Dermis blood vessel endothelial cell (primary cell): Measurements from ENCODE around the gene EDIL3. TPM values are rescaled to one million over a fixed set of nuclear protein-coding genes. Genes with fewer than 3 reads are reported as not detected.

Experiments used
- DNase-seq: peaks from one replicate; pipeline ENCODE4 v3.0.0; 2010
- total RNA-seq: library from RNA; depleted of rRNA; stranded (reverse); fragments of >200 nt; gene quantifications from 2 replicates; pipeline ENCODE4 v1.2.3, GENCODE V29; 2014

The EDIL3 gene
- total RNA-seq, 1 donor from 2014 or later = 1.5 TPM

GRCh38 chr5:83947763-83948162, 436.9 kb downstream of the EDIL3 start:
- no peak for DNase-seq

GRCh38 chr5:83946516-83946915, 438.2 kb downstream of the EDIL3 start:
- no peak for DNase-seq

DNA sequence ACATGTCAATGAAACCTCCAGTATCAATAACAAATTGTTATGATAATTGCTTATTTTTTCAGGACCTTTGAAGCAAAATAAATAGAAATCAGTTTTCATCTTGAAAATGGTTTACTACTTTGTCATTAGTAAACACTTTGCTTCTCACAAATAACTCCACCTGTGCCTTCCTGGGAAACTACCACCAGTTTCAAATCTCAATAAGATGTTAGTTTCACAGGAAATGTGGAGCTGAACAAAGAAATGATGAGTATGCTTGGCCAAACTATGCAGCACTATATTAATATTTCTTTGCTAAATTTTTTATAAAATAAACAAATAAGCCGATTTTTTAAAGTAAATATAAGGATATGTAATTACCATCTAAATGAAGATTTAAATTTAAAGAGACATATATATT, 442.5 kb downstream of the EDIL3 start:
- DNase-seq = no peak

- DNase-seq = no peak
These were observed 446.8 kb downstream of the EDIL3 start for GRCh38 chr5:83937837-83938236.

DNA sequence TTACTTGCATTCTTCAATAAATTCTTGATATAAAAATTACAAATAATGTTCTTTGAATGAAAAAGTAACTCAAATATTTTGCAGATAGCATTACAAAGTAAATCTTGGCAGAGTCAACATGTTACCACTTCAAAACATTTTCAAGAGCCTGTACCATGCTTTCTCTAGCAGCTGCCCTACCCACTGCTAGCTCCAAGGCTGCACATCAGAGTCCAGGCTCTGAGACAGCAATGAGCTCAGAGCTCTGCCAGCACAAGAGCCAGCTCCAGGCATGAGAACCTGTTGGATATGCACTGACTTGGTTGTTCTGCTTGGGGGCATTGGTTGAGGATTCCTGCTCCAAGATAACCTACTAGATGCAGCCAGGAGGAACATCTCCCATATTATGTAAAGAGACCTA, 452.7 kb downstream of the EDIL3 start:
- no peak for DNase-seq

- DNase-seq = peak; percentile 78
These were observed 457.4 kb downstream of the EDIL3 start for GRCh38 chr5:83927140-83927733.

DNA sequence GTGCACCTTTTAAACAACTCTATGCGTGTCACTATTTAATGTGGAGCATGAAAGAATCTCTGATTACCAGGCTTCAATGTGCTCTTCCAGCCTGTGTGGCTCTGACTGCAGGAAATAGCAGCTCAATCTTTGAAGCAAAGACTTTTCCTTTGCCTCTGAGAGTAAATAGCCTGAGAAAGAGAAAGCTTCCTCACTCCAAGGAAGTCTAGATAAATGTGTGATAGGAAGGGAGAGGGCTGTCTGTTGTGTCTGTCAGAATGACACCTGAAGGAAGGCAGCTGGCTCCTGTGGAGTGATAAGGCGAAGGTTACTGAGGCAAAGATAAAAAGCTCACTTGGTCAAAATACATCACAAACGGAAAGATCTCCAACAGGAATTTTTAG, 458.7 kb downstream of the EDIL3 start:
- DNase-seq = peak; percentile 3

GRCh38 chr5:83925321-83925954, 459.2 kb downstream of the EDIL3 start:
- no peak for DNase-seq

DNA sequence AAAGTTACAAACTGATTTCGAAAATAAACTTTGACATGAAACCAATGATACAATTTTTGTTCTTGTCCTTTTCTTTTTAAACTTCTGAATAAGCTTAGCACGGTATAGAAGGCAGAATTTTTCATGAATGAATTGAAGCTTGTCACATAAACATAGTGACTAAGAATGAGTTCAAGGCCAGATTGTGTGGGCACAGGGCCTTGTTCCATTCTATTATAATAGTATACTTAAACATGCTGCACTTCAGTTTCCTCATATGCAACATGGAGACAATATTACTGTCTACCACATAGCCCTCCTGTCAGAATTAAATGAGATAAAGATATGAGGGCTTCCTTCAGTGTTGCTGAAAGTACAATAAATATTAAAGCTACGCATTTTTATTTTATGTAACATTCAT, 459.8 kb downstream of the EDIL3 start:
- DNase-seq = no peak

- DNase-seq = no peak
These were observed 460.5 kb downstream of the EDIL3 start for GRCh38 chr5:83924171-83924570.

DNA sequence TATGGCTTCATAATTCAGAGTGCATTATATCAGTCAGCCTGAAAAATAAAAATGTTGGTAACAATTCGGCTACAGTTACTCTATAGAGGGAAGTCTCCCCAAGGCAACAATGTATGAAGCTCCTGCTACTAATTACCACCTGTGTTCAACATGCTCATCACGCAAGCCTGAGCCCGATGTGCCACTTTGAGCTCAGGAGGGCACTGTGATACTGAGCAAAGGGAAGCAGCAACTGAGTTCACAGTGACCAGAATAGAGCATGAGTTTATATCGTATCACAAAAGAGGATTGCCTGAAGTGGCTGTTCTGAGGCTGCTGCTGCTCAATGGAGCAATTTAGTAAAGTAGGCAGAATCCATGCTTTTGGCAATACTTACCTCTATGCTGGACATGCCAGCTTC, 462.0 kb downstream of the EDIL3 start:
- no peak for DNase-seq

DNA sequence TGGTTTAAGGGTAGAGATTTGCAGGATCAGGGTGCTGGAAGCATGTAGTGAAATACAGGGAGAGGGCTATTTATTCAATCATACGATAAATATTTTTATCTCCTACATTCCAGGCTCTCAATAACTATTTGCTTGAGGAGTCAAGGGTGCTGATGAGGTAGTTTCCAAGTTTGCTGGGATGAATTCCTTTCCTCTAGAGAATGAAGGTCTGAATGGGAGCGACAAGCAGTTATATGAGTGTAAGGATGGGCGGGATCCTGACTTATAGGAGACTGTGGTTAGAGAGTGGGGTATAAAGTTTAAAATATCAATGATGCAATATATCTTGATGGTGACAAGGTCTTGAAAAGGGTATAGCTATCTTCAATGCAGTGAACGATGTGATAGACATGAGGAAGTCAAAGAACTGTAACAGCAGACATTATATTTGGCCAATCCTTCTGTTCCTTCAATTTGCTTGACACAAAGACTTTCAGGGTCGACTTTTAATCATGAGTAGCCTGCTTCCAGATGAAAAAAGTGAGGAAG, 462.9 kb downstream of the EDIL3 start:
- no peak for DNase-seq

DNA sequence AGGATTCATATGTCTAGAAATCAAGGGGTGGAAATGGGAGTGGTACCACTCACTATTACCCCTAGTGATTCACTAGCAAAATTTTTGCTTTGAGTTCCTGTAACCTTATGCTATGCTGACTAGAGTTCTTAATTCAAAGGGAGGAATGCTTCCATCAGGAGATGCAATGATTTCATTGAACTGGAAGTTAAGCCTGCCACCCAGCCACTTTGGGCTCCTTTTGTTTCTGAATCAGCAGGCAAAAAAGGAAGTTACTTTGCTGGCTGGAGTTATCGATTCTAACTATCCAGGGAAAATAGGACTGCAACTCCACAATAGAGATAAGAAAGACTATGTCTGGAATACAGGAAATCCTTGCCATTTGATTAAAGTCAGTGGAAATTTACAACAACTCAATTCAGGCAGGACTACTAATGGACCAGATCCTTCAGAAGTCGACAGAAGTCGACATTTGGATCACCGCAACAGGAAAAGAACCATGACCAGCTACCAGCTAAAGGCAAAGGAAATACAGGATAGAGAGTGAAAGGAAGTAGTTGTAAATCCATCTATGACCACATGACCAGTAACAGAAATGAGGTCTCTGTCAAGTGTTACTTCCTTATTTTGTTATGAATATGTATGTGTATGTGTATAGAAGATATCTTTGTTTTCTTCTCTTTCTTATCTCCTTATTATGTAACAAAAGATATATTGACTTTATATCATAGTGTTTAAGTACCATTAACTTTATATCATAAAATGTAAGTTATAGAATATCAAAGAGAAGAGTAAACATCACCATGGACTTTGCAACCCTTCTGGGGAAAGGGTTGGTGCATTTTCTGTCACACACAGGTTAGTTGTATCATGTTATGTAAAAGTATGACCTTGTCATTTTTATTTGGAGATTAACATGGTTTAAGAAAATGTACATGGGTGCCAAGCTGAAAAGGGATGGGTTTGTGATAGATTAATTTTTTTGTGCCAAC, 465.3 kb downstream of the EDIL3 start:
- peak; percentile 41 for DNase-seq

GRCh38 chr5:83917261-83917908, 467.3 kb downstream of the EDIL3 start:
- no peak for DNase-seq

DNA sequence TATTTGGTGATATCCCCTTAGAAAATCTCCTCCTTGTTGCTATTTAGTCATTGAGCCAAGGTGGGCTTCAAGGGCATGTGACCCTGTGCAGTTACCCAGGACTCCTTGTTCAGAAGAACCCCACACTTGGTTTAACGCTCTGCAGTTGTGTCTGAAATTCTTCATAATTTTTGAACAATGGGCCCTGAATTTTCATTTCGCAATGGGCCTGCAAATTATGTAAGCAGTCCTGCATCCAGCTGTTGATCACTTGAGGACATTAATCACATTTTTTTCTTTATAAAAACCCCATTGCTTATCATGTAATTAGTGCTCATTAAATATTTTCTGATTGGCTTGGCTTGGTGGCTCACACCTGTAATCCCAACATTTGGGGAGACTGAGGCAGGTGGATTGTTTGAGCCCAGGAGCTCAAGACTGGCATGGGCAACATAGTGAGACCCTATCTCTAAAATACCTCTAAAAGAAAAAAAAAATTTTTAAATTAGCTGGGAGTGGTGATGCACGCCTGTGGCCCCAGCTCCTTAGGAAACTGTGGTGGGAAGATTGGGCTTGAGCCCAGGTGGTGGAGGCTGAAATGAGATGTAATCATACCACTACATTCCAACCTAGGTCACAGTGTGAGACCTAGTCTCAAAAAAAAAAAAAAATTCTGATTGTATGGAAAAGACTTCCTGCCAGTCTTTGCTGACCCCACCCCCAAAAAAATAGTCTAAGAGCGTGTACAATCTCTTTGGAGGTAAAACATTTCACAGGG, 469.8 kb downstream of the EDIL3 start:
- no peak for DNase-seq

DNA sequence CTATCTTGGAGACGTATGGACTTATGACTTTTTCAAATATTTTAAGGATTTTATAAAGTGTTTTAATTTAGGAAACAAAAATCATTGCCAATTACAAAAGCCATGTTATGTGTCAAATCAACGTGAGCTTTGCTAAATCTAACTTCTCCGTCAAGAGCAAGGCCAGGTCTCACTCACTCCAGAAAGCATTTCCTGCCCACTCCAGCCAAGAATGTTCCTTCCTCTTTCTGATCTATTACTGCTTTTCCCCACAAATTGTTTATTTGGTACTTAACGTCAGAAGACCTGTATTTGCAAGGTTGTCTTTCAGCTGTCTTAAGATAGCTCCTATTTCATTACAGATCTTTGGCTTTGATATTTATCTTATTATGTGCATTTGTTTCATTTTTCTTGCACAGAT, 470.5 kb downstream of the EDIL3 start:
- DNase-seq = peak; percentile 46

DNA sequence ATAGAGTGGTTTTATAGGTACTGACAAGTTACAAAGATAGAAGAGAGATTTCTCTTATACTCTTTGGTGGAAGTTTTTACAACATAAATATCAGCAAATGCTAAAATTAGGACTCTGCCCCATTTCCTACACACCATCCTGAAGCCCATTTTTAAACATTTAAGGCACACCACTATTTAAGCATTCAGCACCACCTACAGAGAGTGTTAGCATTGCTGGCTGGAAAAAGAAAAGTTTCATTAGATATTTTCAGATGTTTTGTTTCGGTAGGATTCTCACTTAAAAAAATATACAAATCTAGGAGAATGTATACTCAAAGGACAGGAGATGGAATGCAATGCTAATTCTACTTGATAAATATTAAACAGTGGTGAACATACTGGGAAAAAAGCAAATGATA, 471.1 kb downstream of the EDIL3 start:
- DNase-seq = no peak

DNA sequence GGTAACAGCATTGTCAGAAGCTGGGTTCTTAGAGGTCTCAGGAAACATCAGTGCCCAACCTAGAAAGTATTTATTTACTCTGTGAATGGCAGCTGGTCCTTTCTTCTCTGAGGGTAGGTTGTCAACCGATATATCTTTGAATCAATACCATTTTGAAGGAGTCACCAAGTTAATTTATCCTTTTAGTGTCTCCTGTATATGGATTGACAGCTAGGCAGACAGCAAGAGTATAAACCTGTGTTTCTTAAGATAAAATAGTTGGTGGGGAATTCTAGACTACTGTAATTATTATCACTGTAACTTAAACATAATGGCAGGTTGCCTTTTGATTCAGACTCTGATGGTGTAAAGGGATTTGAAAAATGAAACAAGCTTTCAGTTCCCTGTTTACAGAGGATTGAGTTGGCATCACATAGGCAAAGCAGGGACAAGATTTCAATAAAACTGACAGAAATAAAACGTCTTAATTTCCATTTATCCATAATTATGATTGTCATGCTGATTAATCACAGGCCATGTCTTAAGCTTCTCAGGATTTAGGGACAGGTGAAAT, 473.2 kb downstream of the EDIL3 start:
- DNase-seq = no peak

DNA sequence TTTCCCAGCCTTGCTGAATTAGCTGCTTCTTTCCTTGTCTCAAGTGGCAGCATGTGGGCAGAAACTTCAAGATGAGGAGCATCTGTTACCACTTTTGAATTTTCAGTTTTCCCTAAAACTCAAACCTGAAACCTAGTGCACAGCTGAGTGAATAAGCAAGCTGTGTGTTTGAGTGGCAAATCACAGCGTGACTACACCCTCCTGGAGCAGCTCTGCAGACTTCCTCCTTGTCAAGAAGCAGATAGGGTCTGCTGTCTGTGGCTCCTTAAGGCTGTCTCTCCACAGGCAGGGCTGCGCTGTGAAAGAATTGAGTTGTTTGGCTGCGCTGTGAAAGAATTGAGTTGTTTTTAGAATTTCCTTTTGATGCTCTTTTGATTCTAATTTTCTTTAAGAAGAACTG, 484.4 kb downstream of the EDIL3 start:
- no peak for DNase-seq

DNA sequence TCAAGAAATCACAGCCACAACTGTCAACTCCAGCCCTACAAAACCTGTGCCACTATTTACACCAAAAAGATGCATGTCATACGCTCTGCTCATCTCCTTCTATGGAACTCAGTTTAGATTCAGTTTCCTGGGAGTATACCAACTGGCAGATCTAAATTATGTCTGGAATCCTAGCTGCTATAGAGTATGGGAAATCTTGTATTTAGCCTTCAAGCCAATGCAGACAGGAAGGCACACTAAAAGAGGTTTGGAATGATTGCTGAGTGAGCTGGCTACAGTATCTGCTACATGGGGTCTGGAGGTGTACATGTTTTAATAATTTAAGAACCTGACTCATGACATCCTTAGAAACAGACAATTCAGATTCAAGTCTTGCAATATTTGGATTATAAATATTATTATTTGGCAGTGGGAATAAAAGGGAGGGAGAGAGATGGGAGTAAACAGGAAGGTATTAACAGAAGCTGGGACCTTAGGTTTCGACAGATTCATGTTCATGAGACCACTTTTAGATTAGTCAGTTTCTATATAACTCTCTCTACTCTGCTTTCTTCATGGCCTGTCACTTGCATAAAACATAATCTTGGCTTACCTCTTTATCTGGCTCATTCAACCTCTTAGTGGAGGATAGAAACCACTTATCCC, 485.2 kb downstream of the EDIL3 start:
- no peak for DNase-seq

GRCh38 chr5:83895860-83896259, 488.8 kb downstream of the EDIL3 start:
- DNase-seq = no peak
